OCI-LY1 (cell line): ENCODE results near the gene NR6A1.
A peak's percentile ranks its signal among the peaks of the same experiment; 100 is the strongest.

ENCODE experiments used
- H2AFZ ChIP-seq: fragments of 200-600 bp; sonication (generic), shearing (Covaris generic); 2 replicates; pipeline ENCODE4 v1.6.0; 2014; ENCODE audit warnings: antibody characterized with exemption, mild to moderate bottlenecking, low read length
- H3F3A ChIP-seq: fragments of 200-600 bp; sonication (generic), shearing (Covaris generic); 2 replicates; pipeline ENCODE4 v1.6.0; 2014; ENCODE audit warnings: mild to moderate bottlenecking, antibody characterized with exemption, low read length, moderate library complexity; ENCODE audit not compliant: insufficient read depth
- H3K27ac ChIP-seq: fragments of 200-600 bp; sonication (generic); 2 replicates; pipeline ENCODE4 v1.5.1; 2014; ENCODE audit warnings: low read length, mixed run types, mild to moderate bottlenecking, low read depth; ENCODE audit not compliant: poor library complexity, severe bottlenecking
- H3K27me3 ChIP-seq: fragments of 200-600 bp; sonication (generic); 2 replicates; pipeline ENCODE4 v1.6.0; 2014; ENCODE audit warnings: antibody characterized with exemption, mild to moderate bottlenecking, low read length, moderate library complexity; ENCODE audit not compliant: insufficient read depth
- H3K36me3 ChIP-seq: fragments of 200-600 bp; sonication (generic); 2 replicates; pipeline ENCODE4 v1.6.1; 2014; ENCODE audit warnings: mild to moderate bottlenecking, antibody characterized with exemption, low read length, moderate library complexity, mixed read lengths; ENCODE audit not compliant: insufficient read depth
- H3K4me1 ChIP-seq: fragments of 200-600 bp; sonication (generic); 2 replicates; pipeline ENCODE4 v1.5.1; 2014; ENCODE audit warnings: mild to moderate bottlenecking, low read length, moderate library complexity; ENCODE audit not compliant: insufficient read depth, severe bottlenecking
- H3K4me2 ChIP-seq: fragments of 200-600 bp; sonication (generic), shearing (Covaris generic); 2 replicates; pipeline ENCODE4 v1.6.1; 2014; ENCODE audit warnings: low read length
- H3K4me3 ChIP-seq: fragments of 200-600 bp; sonication (generic); 2 replicates; pipeline ENCODE4 v1.5.1; 2014; ENCODE audit warnings: low read length, low read depth, mild to moderate bottlenecking, mixed read lengths; ENCODE audit not compliant: poor library complexity, severe bottlenecking
- H3K79me2 ChIP-seq: fragments of 200-600 bp; shearing (Covaris generic); 2 replicates; pipeline ENCODE4 v1.6.1; 2016; ENCODE audit warnings: mixed run types, low read length, mixed read lengths; ENCODE audit not compliant: insufficient read depth
- H3K9ac ChIP-seq: fragments of 200-600 bp; sonication (generic), shearing (Covaris generic); 2 replicates; pipeline ENCODE4 v1.6.1; 2014; ENCODE audit warnings: mild to moderate bottlenecking, low read length, mixed read lengths
- H3K9me2 ChIP-seq: fragments of 200-600 bp; sonication (generic), shearing (Covaris generic); 2 replicates; pipeline ENCODE4 v1.6.1; 2014; ENCODE audit warnings: low read depth, mild to moderate bottlenecking, low read length, mixed read lengths
- H3K9me3 ChIP-seq: fragments of 200-600 bp; shearing (Covaris generic); 2 replicates; pipeline ENCODE4 v1.6.1; 2014; ENCODE audit warnings: low read length, mixed read lengths
- H4K20me1 ChIP-seq: fragments of 200-600 bp; sonication (generic), shearing (Covaris generic); 2 replicates; pipeline ENCODE4 v1.6.0; 2016; ENCODE audit warnings: mild to moderate bottlenecking, low read length; ENCODE audit not compliant: insufficient read depth
- CTCF ChIP-seq: fragments of 200-600 bp; sonication (generic), shearing (Covaris generic); IDR thresholded peaks from 2 replicates; pipeline ENCODE4 v1.5.1; 2017; ENCODE audit warnings: mild to moderate bottlenecking, antibody characterized with exemption, low read length, moderate library complexity, mixed read lengths
- EZH2 ChIP-seq: fragments of 200-600 bp; sonication (generic), shearing (Covaris generic); IDR thresholded peaks from 2 replicates; pipeline ENCODE4 v1.8.0; 2017; ENCODE audit warnings: borderline replicate concordance, mixed run types, mild to moderate bottlenecking, antibody characterized with exemption, low read length, moderate library complexity, mixed read lengths

Gene NR6A1

GRCh38 chr9:124776954-124777648 is 6.0 kb upstream of the NR6A1 start, which contains the start of gene OLFML2A:
Gene OLFML2A, plus strand, starts transcription at chr9:124777133. Its CDS starts 138 bp downstream, at chr9:124777271.
- Histone ChIP-seq H3K27ac (peak within 1 kb of the TSS; percentile 70), H3K4me2 (peak within 1 kb of the TSS; percentile 71)

GRCh38 chr9:124776618-124776953 is 5.5 kb upstream of the NR6A1 start:
- Histone ChIP-seq H3K4me3 (peak overlapping the region; percentile 67), H3K79me2 (no peaks in the 10 kb centered on the region), H4K20me1 (no peaks in the 10 kb centered on the region), H2AFZ (no peak overlapping the region), H3K4me2 (peak overlapping the region; percentile 71), H3K9ac (peak overlapping the region; percentile 82), H3K27me3 (no peaks in the 10 kb centered on the region), H3K27ac (no peak overlapping the region), H3F3A (no peaks in the 10 kb centered on the region), H3K4me1 (peaks cover 25% of the 10 kb centered on the region), H3K9me2 (no peaks in the 10 kb centered on the region), H3K9me3 (no peaks in the 10 kb centered on the region), H3K36me3 (no peaks in the 10 kb centered on the region)
- TF ChIP-seq EZH2, result no peak
- no peak for TF ChIP-seq CTCF

More at GRCh38 chr9:124776954-124777648, 6.0 kb upstream of the NR6A1 start, which contains the start of gene OLFML2A:
- no peaks in the 10 kb centered on the region for H3F3A ChIP-seq
- no peaks in the 10 kb centered on the region for H3K9me3 ChIP-seq
- no peaks in the 10 kb centered on the region for H3K79me2 ChIP-seq
- H3K36me3 ChIP-seq, result no peaks in the 10 kb centered on the region
- H4K20me1 ChIP-seq, result no peaks in the 10 kb centered on the region
- H3K4me3 ChIP-seq, result peak within 1 kb of the TSS; percentile 67
- TF ChIP-seq CTCF (peak; percentile 66), EZH2 (no peak)
- no peaks in the 10 kb centered on the region for H3K27me3 ChIP-seq
- no peak within 1 kb of the TSS for H2AFZ ChIP-seq
- peaks cover 25% of the 10 kb centered on the region for H3K4me1 ChIP-seq
- no peaks in the 10 kb centered on the region for H3K9me2 ChIP-seq
- peak within 1 kb of the TSS; percentile 82 for H3K9ac ChIP-seq

GRCh38 chr9:124774129-124774978 is 3.2 kb upstream of the NR6A1 start:
- Histone ChIP-seq H3K4me3 (no peak overlapping the region), H3K9me2 (no peaks in the 10 kb centered on the region), H2AFZ (no peak overlapping the region), H4K20me1 (no peaks in the 10 kb centered on the region), H3K9me3 (no peaks in the 10 kb centered on the region), H3K27me3 (no peaks in the 10 kb centered on the region), H3F3A (no peaks in the 10 kb centered on the region), H3K36me3 (no peaks in the 10 kb centered on the region), H3K79me2 (no peaks in the 10 kb centered on the region), H3K27ac (no peak overlapping the region), H3K4me2 (no peak overlapping the region), H3K4me1 (peaks cover 35% of the 10 kb centered on the region), H3K9ac (no peak overlapping the region)
- TF ChIP-seq CTCF, result peak; percentile 77
- TF ChIP-seq EZH2, result no peak
